ENCODE results near the gene DNASE1L3. TPM values are rescaled to one million over a fixed set of nuclear protein-coding genes. Genes with fewer than 3 reads are reported as not detected.

The DNASE1L3 gene
- total and polyA plus RNA-seq, 2 of the 13 experiments (the other 11 are each of a cell fraction or from before 2014, with no cell fraction given): 0.86 to 1.7 TPM

GRCh38 chr3:58249358-58250092 is 38.8 kb upstream of the DNASE1L3 start (continued):
- TF ChIP-seq, protein P1, sequence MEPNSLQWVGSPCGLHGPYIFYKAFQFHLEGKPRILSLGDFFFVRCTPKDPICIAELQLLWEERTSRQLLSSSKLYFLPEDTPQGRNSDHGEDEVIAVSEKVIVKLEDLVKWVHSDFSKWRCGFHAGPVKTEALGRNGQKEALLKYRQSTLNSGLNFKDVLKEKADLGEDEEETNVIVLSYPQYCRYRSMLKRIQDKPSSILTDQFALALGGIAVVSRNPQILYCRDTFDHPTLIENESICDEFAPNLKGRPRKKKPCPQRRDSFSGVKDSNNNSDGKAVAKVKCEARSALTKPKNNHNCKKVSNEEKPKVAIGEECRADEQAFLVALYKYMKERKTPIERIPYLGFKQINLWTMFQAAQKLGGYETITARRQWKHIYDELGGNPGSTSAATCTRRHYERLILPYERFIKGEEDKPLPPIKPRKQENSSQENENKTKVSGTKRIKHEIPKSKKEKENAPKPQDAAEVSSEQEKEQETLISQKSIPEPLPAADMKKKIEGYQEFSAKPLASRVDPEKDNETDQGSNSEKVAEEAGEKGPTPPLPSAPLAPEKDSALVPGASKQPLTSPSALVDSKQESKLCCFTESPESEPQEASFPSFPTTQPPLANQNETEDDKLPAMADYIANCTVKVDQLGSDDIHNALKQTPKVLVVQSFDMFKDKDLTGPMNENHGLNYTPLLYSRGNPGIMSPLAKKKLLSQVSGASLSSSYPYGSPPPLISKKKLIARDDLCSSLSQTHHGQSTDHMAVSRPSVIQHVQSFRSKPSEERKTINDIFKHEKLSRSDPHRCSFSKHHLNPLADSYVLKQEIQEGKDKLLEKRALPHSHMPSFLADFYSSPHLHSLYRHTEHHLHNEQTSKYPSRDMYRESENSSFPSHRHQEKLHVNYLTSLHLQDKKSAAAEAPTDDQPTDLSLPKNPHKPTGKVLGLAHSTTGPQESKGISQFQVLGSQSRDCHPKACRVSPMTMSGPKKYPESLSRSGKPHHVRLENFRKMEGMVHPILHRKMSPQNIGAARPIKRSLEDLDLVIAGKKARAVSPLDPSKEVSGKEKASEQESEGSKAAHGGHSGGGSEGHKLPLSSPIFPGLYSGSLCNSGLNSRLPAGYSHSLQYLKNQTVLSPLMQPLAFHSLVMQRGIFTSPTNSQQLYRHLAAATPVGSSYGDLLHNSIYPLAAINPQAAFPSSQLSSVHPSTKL (CRISPR knock-in tag; IDR thresholded peaks at IDR 0.05): peak; percentile 73
- TF ChIP-seq ELF4 (CRISPR knock-in tag; IDR thresholded peaks at IDR 0.05; ENCODE audit: borderline replicate concordance): no peak
- TF ChIP-seq ELF3 (CRISPR knock-in tag; IDR thresholded peaks at IDR 0.05): no peak
- no peak for TF ChIP-seq SCMH1 (CRISPR knock-in tag; IDR thresholded peaks at IDR 0.05; ENCODE audit: borderline replicate concordance)
- no peak; the same call in 1 of the 2 replicates for TF ChIP-seq NR2C2 (CRISPR knock-in tag; IDR thresholded peaks at IDR 0.05; ENCODE audit: borderline replicate concordance)
- no peak for TF ChIP-seq ZNF383 (CRISPR knock-in tag; IDR thresholded peaks at IDR 0.05; ENCODE audit: borderline replicate concordance)
- TF ChIP-seq MIXL1 (CRISPR knock-in tag; IDR thresholded peaks at IDR 0.05): no peak
- no peak for TF ChIP-seq FOXP1 (IDR thresholded peaks at IDR 0.05)
- peak; percentile 12; the same call in 1 of the 2 replicates for TF ChIP-seq FOXP1 (CRISPR knock-in tag; IDR thresholded peaks at IDR 0.05)
- TF ChIP-seq ZNF451 (CRISPR knock-in tag; IDR thresholded peaks at IDR 0.05): no peak
- TF ChIP-seq NFYC (CRISPR knock-in tag; IDR thresholded peaks at IDR 0.05): peak; percentile 3; the same call in 1 of the 2 replicates
- TF ChIP-seq ZNF17 (CRISPR knock-in tag; IDR thresholded peaks at IDR 0.05): no peak
- TF ChIP-seq ISX (CRISPR knock-in tag; conservative IDR thresholded peaks at IDR 0.05): no peak
- TF ChIP-seq, protein P2, sequence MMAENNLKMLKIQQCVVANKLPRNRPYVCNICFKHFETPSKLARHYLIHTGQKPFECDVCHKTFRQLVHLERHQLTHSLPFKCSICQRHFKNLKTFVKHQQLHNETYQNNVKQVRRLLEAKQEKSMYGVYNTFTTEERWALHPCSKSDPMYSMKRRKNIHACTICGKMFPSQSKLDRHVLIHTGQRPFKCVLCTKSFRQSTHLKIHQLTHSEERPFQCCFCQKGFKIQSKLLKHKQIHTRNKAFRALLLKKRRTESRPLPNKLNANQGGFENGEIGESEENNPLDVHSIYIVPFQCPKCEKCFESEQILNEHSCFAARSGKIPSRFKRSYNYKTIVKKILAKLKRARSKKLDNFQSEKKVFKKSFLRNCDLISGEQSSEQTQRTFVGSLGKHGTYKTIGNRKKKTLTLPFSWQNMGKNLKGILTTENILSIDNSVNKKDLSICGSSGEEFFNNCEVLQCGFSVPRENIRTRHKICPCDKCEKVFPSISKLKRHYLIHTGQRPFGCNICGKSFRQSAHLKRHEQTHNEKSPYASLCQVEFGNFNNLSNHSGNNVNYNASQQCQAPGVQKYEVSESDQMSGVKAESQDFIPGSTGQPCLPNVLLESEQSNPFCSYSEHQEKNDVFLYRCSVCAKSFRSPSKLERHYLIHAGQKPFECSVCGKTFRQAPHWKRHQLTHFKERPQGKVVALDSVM (CRISPR knock-in tag; IDR thresholded peaks at IDR 0.05): no peak
- TF ChIP-seq ZNF841 (CRISPR knock-in tag; IDR thresholded peaks at IDR 0.05; ENCODE audit: borderline replicate concordance): no peak
- TF ChIP-seq TEF (CRISPR knock-in tag; IDR thresholded peaks at IDR 0.05): no peak
- no peak for TF ChIP-seq ZNF572 (CRISPR knock-in tag; IDR thresholded peaks at IDR 0.05)
- no peak for TF ChIP-seq SKI (IDR thresholded peaks at IDR 0.05; ENCODE audit: partially characterized antibody)
- TF ChIP-seq, protein P3, sequence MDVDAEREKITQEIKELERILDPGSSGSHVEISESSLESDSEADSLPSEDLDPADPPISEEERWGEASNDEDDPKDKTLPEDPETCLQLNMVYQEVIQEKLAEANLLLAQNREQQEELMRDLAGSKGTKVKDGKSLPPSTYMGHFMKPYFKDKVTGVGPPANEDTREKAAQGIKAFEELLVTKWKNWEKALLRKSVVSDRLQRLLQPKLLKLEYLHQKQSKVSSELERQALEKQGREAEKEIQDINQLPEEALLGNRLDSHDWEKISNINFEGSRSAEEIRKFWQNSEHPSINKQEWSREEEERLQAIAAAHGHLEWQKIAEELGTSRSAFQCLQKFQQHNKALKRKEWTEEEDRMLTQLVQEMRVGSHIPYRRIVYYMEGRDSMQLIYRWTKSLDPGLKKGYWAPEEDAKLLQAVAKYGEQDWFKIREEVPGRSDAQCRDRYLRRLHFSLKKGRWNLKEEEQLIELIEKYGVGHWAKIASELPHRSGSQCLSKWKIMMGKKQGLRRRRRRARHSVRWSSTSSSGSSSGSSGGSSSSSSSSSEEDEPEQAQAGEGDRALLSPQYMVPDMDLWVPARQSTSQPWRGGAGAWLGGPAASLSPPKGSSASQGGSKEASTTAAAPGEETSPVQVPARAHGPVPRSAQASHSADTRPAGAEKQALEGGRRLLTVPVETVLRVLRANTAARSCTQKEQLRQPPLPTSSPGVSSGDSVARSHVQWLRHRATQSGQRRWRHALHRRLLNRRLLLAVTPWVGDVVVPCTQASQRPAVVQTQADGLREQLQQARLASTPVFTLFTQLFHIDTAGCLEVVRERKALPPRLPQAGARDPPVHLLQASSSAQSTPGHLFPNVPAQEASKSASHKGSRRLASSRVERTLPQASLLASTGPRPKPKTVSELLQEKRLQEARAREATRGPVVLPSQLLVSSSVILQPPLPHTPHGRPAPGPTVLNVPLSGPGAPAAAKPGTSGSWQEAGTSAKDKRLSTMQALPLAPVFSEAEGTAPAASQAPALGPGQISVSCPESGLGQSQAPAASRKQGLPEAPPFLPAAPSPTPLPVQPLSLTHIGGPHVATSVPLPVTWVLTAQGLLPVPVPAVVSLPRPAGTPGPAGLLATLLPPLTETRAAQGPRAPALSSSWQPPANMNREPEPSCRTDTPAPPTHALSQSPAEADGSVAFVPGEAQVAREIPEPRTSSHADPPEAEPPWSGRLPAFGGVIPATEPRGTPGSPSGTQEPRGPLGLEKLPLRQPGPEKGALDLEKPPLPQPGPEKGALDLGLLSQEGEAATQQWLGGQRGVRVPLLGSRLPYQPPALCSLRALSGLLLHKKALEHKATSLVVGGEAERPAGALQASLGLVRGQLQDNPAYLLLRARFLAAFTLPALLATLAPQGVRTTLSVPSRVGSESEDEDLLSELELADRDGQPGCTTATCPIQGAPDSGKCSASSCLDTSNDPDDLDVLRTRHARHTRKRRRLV (CRISPR knock-in tag; IDR thresholded peaks at IDR 0.05): no peak
